WI38 (cell line): ENCODE measurements around the gene SLC25A46.

Source experiments
- H3K4me3 ChIP-seq: 2 replicates; pipeline ENCODE4 v1.5.1; 2011; ENCODE audit warnings: low read depth, mild to moderate bottlenecking, control low read depth, low read length
- TF ChIP-seq, protein P1 (sequence below): IDR thresholded peaks from 2 replicates; pipeline ENCODE4 v1.5.1; 2012; ENCODE audit warnings: low read depth, mild to moderate bottlenecking, control low read depth, low read length

The SLC25A46 gene

DNA sequence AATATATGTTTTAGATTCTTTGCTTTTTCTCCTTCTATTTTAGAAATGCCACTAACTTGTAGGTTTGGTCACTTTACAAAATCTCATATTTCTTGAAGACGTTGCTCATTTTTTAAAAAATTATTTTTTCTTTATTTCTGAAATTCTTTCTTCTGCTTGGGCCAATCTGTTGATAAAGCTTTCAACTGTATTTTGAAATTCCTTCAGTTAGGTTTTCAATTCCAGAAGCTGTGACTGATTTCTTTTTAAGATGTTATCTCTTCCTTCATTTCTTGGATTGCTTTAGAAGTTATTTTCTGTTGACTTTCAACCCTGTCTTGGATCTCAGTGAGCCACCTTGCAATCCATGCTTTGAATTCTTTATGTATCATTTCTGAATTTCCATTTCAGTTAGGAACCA is 64.2 kb downstream of the SLC25A46 start:
- TF ChIP-seq, protein P1, sequence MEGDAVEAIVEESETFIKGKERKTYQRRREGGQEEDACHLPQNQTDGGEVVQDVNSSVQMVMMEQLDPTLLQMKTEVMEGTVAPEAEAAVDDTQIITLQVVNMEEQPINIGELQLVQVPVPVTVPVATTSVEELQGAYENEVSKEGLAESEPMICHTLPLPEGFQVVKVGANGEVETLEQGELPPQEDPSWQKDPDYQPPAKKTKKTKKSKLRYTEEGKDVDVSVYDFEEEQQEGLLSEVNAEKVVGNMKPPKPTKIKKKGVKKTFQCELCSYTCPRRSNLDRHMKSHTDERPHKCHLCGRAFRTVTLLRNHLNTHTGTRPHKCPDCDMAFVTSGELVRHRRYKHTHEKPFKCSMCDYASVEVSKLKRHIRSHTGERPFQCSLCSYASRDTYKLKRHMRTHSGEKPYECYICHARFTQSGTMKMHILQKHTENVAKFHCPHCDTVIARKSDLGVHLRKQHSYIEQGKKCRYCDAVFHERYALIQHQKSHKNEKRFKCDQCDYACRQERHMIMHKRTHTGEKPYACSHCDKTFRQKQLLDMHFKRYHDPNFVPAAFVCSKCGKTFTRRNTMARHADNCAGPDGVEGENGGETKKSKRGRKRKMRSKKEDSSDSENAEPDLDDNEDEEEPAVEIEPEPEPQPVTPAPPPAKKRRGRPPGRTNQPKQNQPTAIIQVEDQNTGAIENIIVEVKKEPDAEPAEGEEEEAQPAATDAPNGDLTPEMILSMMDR: no peak
- H3K4me3 ChIP-seq: no peak overlapping the region

DNA sequence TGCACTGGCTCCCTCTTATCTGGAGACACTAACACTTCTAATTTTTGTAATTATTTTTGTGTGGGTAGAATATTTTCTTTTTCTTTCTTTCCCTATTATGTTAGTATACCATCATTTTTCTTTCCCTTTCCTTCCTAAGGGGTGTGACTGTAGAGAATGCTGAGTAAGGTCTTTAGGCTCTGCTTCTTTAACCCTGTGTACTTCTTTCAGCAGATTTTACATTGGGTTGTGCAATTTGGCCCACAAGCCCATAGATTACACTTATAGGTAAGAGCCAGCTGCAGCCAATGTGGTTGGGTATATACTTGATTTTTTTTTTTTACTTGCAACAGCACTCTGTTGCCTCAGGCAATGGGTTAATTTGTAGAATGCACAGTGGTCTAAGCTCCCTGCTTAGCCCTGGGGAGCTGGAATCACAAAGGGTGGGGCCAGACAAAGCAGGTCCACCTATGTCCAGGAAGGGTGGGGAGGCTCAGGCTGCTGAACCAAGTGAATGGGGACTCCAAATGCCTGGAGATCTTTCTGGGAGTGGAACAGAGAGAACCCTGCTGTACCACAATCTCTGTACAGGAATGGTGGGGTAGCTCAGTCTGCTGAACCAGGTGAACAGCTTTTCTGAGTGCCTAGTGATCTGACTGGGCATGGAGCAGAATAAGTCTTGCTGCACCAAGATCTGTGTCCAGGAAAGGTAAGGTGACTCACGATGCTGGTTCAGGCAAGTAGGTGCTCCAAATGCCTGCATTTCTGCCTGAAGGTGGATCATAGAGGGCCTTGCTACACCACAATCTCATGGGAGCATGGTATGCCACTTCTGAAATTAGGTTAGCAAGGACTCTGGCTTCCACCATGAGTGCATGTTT is 64.9 kb downstream of the SLC25A46 start:
- TF ChIP-seq, protein P1: no peak
- no peak overlapping the region for H3K4me3 ChIP-seq

DNA sequence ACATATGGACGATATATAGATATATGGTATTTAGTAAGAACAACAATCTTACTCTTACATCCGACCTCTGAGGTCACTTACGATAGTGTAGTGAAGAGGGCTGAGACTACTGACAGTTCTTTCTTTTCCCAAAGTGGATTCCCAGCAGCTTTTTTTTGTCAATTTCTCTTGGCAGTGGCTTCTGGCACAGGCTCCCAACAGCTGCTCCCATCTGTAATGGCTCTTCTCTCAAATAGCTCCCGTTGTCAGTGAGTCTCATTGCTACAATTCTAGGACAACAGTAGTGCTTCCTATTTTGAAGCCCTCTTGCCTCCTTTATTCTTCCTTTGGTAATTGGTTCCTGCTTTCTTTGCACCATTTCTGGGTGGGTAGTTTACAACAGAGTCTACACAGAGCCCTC is 68.4 kb downstream of the SLC25A46 start:
- TF ChIP-seq, protein P1: no peak
- H3K4me3 ChIP-seq: no peak overlapping the region

DNA sequence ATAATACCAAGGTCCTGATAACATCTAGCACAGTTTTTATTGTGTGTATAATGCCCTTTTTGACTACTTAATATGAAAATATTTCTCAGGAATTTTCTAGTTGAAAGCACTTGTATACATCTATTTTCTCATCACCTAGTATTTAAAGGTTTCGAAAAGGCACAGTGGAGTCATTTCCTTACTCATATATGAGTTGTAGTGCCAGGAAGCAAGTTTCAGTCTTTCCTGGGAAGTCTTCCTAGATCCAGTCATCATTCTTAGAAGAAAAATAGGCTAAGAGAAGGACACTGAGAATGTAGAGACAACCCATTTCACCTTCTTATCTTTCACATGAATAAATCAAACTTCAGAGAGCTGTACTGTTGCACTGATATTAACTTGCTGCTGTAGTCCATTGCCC is 70.2 kb downstream of the SLC25A46 start:
- TF ChIP-seq, protein P1: no peak

More for the DNA sequence above, 70.2 kb downstream of the SLC25A46 start:
- H3K4me3 ChIP-seq: no peak overlapping the region
